Tibial nerve (tissue), 4 donors: ENCODE results near the gene MAST2.

Experiments
- CTCF ChIP-seq, 5 experiments: fragments of 200-600 bp in 3 of 5; fragments of 450-650 bp in 2 of 5; sonication (generic) in 3 of 5; IDR thresholded peaks; one replicate each; pipeline ENCODE4 v1.5.1; 2016 to 2019; ENCODE audit warnings: antibody characterized with exemption in 5 of 5, mild to moderate bottlenecking in 3 of 5, moderate library complexity in 2 of 5
- EP300 ChIP-seq, 2 donors: sonication (generic); formaldehyde crosslinking; IDR thresholded peaks; one replicate each; pipeline ENCODE4 v1.6.1; 2017; ENCODE audit warnings: antibody characterized with exemption in 2 of 2, mild to moderate bottlenecking in 1 of 2
- POLR2A ChIP-seq, 2 donors: fragments of 450-650 bp; IDR thresholded peaks; one replicate each; pipeline ENCODE4 v1.6.1; 2017; ENCODE audit warnings: antibody characterized with exemption in 2 of 2, mild to moderate bottlenecking in 2 of 2, moderate library complexity in 2 of 2

- no peak for TF ChIP-seq CTCF (IDR thresholded peaks at IDR 0.05)
- no peak for TF ChIP-seq POLR2A (IDR thresholded peaks at IDR 0.05)
- no peak for TF ChIP-seq EP300 (IDR thresholded peaks at IDR 0.05)
These were observed 142.0 kb downstream of the MAST2 start for GRCh38 chr1:45945426-45945825.
